SK-N-SH (cell line): ENCODE data around the gene SLC35B3.

Experiments
- CTCF ChIP-seq: fragments of 200-600 bp; sonication (generic); IDR thresholded peaks from 2 replicates; pipeline ENCODE4 v1.6.1; 2017; ENCODE audit warnings: antibody characterized with exemption, mild to moderate bottlenecking, moderate library complexity
- FOSL2 ChIP-seq: IDR thresholded peaks from 2 replicates; pipeline ENCODE4 v1.4.0; 2012; ENCODE audit warnings: low read depth, mild to moderate bottlenecking, moderate library complexity, borderline replicate concordance
- FOXJ3 ChIP-seq: sonication (generic); formaldehyde crosslinking; IDR thresholded peaks from 2 replicates; pipeline ENCODE4 v1.5.1; 2020; ENCODE audit warnings: mild to moderate bottlenecking, missing genetic modification reagents
- REST ChIP-seq: IDR thresholded peaks from 2 replicates; pipeline ENCODE4 v1.6.1; 2012; ENCODE audit warnings: mild to moderate bottlenecking, low read depth, low read length, moderate library complexity
- SMC3 ChIP-seq: IDR thresholded peaks from 2 replicates; pipeline ENCODE4 v1.6.1; 2012; ENCODE audit warnings: low read depth, low read length, improper control_type of control experiment
- TAF1 ChIP-seq: IDR thresholded peaks from 2 replicates; pipeline ENCODE4 v1.6.1; 2012; ENCODE audit warnings: low read depth, mild to moderate bottlenecking, low read length, moderate library complexity, borderline replicate concordance
- USF1 ChIP-seq: IDR thresholded peaks from 2 replicates; pipeline ENCODE4 v1.4.0; 2012; ENCODE audit warnings: low read depth, borderline replicate concordance
- YY1 ChIP-seq: IDR thresholded peaks from 2 replicates; pipeline ENCODE4 v1.4.0; 2012; ENCODE audit warnings: low read depth, mild to moderate bottlenecking
- TF ChIP-seq, protein P1 (sequence below): IDR thresholded peaks from 2 replicates; pipeline ENCODE4 v1.4.0; 2012; ENCODE audit warnings: low read depth, borderline replicate concordance
- TF ChIP-seq, protein P2 (sequence below): fragments of 150-350 bp; IDR thresholded peaks from 2 replicates; pipeline ENCODE4 v1.6.1; 2016; ENCODE audit warnings: mild to moderate bottlenecking, low read depth, low read length

GRCh38 chr6:8375916-8376315 lies 59.4 kb downstream of the SLC35B3 start:
- TF ChIP-seq CTCF (no peak), REST (no peak), FOSL2 (no peak), TAF1 (no peak), YY1 (no peak), USF1 (no peak), FOXJ3 (CRISPR knock-in tag) (no peak), SMC3 (no peak)
- TF ChIP-seq, protein P1, sequence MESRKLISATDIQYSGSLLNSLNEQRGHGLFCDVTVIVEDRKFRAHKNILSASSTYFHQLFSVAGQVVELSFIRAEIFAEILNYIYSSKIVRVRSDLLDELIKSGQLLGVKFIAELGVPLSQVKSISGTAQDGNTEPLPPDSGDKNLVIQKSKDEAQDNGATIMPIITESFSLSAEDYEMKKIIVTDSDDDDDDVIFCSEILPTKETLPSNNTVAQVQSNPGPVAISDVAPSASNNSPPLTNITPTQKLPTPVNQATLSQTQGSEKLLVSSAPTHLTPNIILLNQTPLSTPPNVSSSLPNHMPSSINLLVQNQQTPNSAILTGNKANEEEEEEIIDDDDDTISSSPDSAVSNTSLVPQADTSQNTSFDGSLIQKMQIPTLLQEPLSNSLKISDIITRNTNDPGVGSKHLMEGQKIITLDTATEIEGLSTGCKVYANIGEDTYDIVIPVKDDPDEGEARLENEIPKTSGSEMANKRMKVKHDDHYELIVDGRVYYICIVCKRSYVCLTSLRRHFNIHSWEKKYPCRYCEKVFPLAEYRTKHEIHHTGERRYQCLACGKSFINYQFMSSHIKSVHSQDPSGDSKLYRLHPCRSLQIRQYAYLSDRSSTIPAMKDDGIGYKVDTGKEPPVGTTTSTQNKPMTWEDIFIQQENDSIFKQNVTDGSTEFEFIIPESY: no peak
- TF ChIP-seq, protein P2, sequence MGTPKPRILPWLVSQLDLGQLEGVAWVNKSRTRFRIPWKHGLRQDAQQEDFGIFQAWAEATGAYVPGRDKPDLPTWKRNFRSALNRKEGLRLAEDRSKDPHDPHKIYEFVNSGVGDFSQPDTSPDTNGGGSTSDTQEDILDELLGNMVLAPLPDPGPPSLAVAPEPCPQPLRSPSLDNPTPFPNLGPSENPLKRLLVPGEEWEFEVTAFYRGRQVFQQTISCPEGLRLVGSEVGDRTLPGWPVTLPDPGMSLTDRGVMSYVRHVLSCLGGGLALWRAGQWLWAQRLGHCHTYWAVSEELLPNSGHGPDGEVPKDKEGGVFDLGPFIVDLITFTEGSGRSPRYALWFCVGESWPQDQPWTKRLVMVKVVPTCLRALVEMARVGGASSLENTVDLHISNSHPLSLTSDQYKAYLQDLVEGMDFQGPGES: no peak
